Medulla oblongata (tissue), 1 donor: ENCODE data around the gene FIBCD1.
"Not testable (repeated sequence)": the region's sequence is repeated elsewhere in the genome, so short reads cannot be mapped to it uniquely, and the experiment has no call there.

ENCODE experiments used
- DNase-seq: peaks from one replicate; pipeline ENCODE4 v3.0.0-alpha.2; 2015; ENCODE audit errors: extremely low spot score

Gene FIBCD1

DNA sequence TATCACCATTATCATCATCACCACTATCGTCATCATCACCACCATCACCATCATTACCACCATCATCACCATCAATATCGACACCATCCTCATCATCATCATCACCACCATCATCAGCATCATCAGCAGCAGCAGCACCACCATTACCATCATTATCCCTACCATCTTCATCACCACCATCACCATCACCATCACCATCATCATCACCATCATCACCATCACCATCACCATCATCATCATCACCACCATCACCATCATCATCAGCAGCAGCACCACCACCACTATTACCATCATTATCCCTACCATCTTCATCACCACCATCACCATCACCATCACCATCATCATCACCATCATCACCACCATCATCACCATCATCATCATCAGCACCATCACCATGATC lies 15.9 kb upstream of the FIBCD1 start:
- not testable (repeated sequence) for DNase-seq

DNA sequence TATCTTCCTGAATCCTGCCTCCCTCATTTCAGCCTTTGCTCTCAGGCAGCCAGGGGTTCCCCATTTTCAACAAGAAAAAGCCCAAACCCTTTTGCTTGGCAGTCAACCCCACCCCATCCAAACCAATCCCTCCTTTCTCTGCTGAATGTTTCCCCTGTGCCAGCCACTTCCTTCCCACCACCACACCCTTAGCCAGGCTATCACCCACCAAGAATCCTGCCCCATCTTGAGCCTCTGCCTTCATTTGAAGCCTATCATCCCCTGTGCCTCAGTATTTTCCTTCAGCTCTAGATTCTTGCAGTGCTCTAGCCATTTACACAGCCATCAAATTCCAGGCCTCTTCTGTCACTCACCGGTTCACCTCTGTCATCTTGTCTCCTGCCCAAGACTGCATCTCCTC lies 15.3 kb upstream of the FIBCD1 start:
- no peak for DNase-seq

DNA sequence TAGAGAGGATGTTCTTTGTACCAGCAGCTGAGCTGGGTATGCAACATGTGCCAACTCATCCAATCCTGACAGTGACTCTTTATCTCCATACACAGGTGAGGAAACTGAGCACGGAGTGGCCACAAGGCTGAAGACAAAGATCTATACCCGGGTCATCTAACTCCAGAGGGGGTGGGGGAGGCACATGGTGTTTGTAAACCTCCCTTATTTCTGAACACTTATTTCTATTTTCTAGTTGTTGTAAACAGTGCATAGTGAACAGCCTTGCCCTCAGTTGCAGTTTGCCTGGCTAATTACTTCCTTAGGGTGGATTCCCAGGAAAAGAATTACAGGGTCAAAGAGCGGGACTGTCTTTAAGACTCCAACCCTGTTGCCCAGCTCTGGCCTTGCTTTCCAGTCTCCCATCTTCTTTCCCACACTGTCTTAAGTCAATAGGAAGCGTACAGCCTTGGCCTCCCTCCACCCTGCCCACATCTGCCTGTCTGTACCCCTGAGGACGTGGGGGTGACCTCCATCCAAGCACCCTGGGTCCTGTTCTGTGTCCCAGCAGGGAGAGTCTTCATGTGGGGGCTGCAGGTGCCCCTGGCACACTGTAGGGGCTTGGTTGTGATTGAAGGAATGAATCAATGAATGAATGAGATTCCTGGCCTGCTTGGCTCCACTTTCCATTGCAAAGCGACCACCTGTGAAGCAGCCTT lies 13.2 kb upstream of the FIBCD1 start:
- no peak for DNase-seq

DNA sequence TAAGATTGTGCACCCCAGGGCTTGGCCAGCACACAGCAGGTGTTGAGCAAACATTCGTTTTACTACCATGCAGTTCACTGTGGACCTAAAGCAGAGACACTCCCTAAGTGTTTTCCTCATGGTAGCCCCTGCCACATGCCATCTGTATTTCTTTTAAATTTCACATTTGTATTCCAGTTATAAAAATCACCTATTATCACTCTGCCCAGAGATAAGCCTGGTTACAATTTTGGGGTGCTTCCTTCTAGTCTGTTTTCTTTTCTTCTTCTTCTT lies 10.9 kb upstream of the FIBCD1 start:
- DNase-seq = no peak

DNA sequence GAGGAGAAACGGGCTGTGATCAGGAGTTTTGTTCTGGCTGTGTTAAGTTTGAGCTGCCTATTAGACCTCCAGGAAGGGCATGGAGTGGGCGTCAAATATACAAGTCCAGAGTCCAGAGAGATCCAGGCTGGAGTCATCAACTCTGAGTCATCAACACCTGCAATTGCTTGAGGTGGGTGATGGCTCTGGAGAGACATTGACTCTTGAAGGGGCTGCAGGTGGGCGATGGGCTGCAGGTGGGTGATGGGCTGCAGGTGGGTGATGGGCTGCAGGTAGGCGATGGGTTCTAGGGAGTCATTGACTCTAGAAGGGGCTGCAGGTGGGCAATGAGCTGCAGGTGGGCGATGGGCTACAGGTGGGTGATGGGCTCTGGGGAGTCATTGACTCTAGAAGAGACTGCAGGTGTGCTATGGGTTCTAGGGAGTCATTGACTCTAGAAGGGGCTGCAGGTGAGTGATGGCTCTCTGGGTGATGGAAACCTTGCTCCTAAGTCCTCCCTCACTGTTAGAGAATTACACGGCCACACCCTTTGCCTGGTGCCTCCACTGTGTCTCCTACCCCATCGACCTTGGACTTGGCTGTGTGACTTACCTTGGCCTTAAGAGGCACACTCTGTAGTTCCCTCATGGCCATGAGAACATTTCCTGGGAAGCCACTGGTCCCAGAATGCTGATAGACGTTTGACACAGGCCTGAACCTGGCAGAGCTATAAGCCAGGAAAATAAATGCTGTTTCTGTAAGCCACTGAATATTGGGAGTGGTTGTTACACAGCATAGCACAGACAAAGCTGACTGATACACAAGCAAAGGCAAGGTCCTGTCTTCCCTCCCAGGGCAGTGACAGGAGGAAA lies 10.4 kb upstream of the FIBCD1 start:
- DNase-seq = no peak

DNA sequence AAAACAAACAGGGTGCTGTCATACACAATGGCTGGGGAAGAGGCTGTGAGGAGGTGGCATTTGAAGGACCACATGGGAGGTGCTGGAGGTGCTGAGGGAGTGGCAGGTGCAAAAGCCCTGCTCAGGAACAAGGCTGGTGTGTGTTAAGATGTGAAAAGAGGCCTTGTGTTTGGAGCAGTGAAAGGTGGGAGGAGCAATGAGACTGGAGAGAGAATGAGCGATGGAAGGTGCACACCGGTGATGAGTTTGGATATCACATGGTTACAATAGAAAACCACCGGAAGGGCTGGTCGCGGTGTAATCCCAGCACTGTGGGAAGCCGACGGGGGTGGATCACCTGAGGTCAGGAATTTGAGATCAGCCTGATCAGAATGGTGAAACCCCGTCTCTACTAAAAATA lies 9.2 kb upstream of the FIBCD1 start:
- DNase-seq = no peak

DNA sequence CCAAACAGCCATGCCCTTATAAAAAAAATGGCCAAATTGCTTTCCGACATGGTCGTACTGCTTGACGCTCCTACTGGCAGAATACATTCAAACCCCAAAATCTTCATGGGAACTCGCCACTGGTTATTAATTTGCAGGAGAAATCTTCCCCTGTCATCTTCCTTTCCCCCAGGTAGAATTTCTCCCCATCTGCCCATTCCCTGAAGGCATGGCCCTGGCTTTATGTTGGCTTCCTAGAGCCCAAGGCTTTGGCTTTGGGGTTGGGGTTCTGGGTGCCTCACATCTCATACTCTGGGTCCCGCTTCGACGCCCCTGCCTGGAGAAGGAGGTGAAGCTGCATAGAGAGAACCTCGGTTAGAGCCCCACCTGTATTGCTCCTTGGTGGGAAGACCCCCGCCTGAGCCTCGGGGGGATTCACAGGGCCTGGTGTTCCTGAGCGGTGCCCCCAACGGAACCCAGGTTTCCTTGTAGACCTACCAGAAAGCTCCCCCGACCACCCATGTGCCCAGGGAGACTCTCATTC lies 8.6 kb upstream of the FIBCD1 start:
- no peak for DNase-seq

DNA sequence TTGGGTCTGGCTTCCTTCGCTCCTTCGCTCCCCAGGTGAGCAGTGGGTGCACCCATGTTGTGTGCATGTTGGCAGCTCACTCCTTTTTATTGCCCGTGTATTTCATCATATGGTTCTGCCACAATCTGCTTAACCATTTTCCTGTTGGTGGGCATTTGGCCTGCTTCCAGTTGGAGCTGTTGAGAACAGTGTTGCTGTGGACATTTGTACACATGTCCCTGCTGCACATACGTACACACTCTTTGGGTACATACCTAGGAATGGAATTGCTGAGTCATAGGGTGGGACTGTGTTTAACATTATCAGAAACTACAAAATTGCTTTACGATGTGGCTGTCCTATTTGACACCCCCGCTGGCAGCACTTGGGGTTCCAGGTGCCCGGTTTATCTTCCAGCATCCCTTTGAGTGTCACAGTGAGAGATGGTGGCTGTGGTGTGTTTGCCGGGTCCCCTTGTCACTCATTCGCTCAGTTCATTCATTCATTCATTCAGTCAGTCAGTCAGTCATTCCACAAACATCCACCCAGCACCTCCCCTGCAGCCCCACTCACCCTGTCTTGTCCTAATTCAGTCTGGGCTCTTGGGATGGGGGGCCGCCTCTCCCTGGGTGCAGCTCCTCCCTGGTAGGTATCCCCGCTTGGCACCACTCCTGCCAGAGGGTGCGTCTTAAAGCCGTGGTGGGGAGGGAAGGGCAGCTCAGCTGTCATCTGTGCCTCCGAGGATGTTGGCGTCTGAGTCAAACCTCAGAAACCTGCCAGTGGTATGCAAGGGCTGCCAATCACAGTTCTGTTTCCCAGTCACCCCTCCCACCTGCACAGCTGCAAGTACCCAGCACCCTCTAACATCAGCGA lies 7.9 kb upstream of the FIBCD1 start:
- DNase-seq = no peak

DNA sequence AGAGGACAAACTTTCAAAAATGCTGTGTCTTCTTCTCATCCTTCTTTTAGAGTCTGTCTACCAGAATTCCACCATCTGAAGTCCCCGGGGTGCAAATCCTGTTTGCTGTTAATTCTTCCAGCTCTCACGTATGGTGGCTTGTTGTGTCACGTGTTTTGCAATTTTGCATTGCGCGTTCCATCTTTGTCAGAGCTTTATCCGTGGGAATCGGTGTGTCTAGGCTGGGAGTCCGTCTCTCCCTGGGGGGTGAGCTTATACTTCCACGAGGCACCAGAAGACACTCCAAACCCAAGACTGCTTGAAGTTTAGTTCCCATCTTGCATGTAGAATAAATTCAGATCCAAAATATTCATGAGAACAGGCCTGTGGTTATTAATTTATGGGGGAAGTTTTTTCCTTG lies 6.1 kb upstream of the FIBCD1 start:
- DNase-seq = no peak

DNA sequence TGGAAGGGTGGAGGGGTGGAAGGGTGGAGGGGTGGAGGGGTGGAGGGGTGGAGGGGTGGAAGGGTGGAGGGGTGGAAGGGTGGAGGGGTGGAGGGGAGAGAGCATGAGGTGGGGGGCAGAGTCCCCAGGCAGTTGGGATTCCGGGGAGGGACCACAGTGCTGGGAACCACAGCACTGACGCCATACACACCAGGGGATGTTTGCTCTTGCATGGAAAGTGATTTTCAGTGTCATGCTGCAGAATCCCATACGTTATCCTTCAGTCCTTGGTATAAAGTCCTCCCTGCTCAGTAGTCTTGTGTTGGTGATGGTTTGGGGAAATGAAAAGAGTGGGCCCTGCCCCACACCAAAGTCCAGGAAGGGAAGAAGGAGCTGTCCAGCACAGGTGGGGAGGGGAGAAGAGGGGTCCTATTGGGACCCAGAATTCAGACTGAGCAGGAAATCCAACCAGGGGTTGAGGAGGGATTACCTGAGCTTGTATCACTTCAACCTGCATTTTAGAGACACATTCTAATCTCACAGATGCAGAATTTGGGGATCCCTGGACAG lies 5.5 kb upstream of the FIBCD1 start:
- no peak for DNase-seq

DNA sequence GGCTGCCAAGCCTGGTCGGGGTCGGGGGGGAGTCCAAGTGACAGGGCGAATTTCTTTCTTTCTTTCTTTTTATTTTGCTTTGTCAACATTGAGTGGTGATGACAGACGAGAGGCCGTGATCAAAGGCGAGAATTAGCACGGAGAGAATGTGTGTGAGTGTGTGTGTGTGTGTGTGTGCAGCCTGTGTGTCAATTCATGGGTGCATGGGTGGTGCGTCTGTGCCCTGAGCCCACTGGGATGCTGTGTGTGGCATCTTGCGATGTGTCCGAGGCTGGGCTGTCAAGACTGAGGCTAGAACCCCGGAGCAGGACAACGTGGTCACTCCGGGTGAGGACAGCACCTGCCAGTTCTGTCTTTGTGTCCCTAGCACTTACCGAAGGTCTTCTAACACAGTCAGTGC lies 4.7 kb upstream of the FIBCD1 start:
- DNase-seq = no peak

DNA sequence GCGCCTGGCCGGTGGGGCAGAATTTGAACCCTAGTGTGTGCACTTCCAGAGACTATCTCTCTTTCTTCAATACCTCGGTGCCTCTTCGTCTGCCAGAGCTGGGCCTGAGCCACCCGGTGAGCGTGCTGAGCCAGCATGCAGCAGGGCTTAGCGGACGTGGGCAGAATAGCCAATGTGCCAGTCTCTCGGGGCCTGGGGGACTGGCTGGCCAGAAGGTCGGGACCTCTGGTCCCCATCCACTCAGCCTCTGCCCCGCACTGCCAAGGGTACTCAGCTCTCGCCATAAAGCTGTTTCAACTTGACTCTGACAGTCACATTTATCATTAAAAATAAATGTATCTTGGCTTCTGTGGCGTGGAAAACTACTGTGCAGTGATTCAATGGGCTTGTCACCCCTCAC lies 4.2 kb upstream of the FIBCD1 start:
- DNase-seq = no peak

DNA sequence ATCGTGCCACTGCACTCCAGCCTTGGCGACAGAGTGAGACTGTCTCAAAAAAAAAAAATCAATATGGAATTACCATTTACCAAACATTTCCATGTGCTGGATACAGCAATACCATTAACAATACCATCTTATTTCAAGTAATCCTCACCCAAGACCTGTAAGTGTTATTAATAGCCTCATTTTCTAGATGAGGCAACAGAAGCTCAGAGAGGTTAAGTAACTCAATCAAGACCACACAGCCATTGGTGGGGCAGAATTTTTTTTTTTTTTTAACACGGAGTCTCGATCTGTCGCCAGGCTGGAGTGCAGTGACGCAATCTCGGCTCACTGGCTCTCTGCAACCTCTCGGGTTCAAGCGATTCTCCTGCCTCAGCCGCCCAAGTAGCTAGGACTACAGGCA lies 3.6 kb upstream of the FIBCD1 start:
- DNase-seq = no peak

DNA sequence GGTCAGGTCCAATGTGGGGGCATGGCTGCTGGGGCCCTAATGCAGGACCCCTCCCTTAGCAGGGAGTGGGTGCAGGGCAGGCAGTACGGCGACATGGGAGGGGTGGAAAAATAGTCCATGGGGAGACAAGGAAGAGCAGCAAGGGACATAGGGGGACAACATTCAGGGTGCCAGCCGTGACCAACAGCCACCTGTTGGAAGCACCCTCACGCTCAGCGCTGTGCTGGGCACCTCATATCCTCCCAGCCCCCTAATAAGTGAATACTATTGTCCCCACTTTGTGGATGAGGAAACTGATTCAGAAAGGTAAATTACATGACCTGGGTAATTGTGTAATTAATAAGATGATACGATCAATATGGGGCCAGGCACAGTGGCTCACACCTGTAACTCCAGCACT lies 3.0 kb upstream of the FIBCD1 start:
- no peak for DNase-seq

DNA sequence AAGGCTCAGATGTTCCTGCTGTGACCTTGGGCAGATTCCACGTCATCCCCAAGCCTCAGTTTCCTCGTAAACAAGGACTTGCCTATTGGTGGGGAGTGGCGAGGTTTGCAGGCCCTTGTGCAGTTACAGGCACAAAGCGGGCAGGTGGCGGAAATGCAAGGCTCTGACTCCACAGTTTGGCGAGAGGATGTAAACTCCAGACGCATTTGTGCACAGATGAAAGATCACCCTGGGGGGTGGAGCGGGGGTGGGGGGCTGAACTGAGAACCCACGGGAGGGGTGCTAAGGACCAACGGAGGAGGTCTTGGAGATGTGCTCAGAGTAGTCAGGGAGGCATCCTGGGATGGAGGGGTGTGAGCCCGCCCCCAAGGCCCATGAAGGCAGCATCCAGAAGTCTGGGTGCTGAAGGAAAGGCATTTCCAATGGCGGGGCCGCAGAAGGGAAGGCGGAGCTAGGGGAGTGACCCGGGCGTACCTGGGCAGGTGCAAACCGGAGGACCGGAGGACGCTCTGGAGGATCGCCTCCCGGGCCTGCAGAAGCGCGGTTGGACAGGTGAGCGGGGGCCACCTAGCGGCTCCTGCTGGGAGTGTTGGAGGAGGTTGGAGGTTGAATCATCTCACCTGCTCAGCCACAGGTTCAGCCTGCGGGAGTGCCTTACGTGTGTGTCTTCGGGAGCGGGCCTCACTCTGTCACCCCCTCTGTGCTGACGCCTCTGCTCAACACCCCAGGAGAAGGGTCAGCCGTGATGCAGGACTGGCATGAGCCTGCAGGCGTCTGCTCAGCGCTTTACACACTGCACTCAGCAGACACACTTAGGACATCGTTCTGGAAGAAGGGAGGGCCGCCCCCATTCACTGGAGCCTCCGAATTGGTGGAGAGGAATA lies 1.9 kb upstream of the FIBCD1 start:
- peak; percentile 32 for DNase-seq

DNA sequence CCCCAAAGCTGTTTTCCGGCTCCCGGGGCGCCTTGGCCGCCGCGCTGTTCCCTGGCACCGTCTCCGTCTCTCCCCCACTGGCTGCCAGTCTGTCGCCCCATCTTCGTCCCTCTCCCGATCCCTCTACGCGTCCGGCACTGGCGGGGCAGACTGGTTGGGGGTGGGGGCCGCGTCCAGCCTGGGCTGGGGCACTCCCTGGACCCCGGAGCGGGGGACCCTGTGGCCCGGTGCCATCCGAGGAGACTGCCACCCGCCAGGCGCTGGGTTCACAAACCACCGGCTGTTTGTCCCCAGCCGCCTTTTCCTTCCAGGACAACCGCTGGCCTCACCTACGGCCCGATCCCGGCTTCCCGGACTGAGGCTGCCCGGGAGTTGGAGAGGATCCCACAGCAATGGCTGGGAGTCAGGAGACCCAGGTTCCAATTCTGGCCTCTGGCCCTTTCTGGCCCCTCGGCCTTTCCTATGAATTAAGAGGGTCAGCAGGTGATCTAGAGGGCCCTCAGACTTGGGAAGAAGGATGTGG lies 1.0 kb upstream of the FIBCD1 start:
- DNase-seq = no peak

DNA sequence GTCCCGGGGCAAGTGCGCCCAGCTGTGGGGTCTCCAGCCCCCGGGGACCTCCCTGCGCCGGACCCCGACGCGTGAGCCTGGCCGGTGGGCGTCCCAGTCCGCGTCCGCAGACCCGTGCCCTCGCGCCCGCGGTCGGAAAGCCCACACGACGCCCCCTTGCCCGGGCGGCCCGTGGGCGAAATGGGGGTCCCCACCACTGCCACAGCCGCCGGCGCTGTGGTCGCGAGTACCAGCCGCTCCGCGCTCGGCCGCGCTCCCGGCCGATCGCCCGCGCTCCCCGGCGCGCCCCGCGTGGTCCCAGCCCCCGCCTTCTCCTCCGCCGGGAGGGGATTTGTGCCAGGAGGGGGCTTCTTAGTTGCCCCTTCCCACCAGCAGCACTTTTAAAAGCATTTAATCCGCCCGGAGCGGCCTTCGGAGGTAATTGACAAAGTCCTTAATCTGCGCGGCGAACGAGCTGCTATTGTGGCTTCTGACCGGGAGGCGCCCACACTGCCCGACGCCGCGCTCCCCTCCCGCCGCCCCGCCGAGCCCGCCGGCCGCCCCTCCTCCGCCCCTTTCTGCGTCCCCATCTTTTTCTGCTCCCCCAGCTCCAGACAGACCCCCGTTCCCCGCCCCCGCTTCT lies 469 bp upstream of the FIBCD1 start:
- DNase-seq = no peak

DNA sequence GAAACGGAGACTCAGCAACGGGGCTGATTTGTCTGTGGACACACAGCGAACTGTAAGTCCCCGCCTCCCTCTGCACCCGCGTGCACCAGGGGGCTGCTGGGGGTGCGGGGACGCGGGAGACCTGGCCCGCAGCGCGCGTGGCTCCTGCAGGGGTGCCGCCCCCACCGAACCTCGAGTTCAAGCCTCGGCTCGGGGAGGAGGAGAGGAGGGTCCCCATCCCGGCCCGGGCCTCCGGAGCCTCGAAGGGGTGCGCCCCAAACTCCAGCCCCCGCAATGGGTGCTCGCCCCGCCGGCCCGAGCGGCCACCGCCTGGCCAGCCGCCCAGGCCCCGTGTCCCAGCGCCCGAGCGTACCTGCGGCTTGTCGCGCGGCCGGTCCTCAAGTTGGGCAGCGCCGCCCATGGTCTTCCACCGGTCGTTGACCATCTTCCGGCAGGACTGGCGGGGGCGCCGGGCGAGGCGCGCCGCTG lies 829 bp downstream of the FIBCD1 start:
- no peak for DNase-seq

DNA sequence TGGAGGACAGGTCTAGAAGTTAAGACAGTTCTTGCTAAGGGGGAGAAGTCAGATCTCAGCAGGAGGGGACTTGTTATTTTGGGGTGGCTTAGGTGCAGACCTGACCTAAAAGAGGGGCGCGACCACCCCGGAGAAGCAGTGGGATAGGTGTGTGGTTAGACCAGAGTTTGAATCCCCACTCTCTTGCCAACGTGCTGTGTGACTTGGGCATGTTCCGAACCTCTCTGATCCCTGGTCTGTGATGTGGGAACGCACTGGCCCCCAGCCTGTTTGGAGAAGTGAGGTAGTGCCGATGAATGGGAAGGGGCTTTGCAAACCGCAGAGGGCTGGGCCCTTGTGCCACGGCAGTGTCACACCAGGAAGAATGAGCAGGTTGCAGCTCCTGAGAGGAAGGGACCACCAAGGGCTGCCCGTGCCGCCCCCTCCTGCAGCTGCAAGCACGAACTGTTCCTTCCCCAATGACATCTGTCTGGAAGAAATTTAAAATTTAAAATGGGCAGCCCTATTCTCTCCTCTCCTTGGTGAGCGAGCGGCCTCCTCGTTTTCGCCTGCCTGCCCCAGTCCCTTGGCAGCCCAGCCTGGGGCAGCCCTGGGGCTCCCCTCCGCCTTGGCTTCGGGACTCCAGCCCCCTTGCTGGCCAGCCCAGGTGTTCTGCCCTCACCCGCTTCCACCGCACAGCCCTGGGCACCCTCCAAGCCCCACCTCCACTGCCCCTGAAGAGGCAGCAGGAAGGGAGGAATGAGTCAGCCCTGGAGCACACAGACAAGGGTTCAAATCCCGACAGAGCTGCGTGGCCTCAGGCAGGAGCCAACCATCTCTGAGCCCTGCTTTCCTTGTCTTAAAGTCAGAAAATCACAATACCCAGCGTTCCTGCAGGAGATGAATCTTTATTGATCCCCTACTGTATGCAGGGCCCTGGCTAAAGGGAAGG lies 1.6 kb downstream of the FIBCD1 start:
- DNase-seq = no peak
